GM18520 (cell line): ENCODE data around the gene OPN5.

Source experiments
- ATAC-seq: cut with Tn5 transposase; IDR thresholded peaks from one replicate; pipeline ENCODE4 v1.9.1; 2021; ENCODE audit not compliant: unreplicated experiment

OPN5 gene

GRCh38 chr6:47852727-47853126 is 70.9 kb downstream of the OPN5 start:
- no peak for ATAC-seq

DNA sequence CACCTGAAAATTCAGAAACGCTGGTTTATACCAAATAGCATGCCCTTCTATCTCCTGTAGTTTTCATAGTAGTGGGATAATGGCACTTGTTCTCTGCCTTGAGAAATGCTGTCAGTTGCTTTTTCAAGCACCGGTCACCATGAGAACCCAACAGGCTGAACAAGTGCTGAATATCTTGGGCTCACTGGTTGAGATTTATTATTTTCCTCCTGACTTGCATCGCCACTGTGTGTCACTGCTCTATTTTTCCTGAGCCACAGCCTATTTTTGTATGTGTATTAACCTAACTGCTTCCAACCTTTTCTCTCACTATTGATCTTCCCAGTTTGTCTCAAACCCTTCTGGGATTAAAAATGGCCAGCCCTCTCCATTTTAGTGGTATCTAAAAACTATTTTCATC is 71.9 kb downstream of the OPN5 start:
- ATAC-seq: no peak

- ATAC-seq: no peak
These were observed 73.1 kb downstream of the OPN5 start for GRCh38 chr6:47854971-47855370.

DNA sequence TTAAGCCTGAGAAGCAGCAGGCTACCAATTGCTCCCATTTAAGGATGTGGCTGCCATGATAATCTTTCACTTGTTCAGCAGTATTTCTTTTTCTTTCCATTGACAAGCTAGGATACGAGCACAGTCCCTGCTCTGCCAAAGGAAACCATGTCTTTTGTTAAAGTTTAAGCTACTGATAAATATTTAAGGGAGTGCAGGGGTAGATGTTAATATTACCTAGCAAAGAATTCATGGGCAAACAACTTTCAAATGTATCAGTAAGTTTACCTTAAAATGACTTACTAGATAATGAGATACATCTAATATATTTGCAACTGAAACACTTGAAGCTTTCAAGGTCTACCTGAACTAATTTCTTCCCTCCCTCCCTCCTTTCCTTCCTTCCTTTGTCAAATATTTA is 77.3 kb downstream of the OPN5 start:
- ATAC-seq: no peak

DNA sequence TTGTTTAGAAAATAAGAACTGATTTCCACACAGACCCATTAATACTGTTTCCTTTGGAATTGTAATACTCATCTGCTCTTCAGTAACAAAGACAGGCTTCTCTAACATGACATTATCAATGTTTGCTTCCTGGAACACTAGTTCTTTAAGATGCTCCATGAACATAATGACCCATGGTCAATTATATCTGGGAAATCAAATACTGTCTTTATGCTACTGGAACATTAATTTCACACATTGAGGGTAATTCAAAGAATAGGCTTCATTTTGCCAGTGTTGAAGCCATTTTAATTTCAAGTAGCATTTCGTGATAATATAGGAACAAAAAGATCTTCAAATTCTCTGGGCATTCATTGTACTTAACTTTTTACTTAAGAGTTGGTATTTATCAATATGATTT is 80.9 kb downstream of the OPN5 start:
- no peak for ATAC-seq

DNA sequence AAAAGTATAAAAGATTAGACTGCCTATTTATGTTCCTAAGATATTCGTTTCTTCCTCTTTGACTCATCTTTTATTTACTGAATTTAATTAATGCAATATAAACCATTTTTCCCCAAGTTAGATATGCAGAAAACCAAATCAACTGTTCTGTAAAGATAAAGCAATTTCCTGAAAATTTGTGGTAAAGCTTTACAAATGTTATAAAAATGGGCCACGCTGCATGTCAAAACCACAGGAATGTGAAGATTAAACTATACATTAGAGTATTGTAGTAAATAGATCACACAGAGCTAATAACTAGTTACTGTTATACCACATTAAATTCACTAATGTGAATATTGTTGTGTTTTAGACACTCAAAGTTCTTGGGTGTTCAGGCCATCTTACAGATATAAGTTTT is 83.4 kb downstream of the OPN5 start:
- no peak for ATAC-seq

- ATAC-seq: no peak
These were observed 93.8 kb downstream of the OPN5 start for GRCh38 chr6:47875593-47875992.
